ENCODE results near the gene SSC5D.

DNA sequence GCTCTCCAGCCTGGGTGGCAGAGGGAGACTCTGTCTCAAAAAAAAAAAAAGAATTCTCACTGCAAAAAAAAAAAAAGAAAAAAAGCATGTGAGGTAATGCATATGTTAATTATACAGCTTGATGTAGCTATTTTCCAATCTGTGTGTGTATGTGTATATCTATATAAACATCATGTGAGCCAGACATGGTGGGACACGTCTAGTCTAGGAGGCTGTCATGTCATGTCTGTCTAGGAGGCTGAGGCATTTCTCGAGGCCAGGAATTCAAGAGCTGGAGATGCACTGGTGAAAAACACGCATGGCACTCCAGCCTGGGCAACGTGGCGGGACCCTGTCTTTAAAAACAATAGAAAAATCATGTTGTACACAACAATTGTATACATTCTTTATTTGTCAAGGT, 64.0 kb downstream of the SSC5D start:
- TF ChIP-seq ZBTB1 (tag by site-specific recombination; IDR thresholded peaks at IDR 0.05) (no peak), KLF9 (tag by site-specific recombination; IDR thresholded peaks at IDR 0.05; ENCODE audit: low read depth) (no peak), REST (tag by site-specific recombination; IDR thresholded peaks at IDR 0.05) (no peak), FEZF1 (tag by site-specific recombination; IDR thresholded peaks at IDR 0.05) (no peak), TRIM28 (IDR thresholded peaks at IDR 0.05; ENCODE audit: borderline replicate concordance, low read length) (no peak), ZNF544 (tag by site-specific recombination; IDR thresholded peaks at IDR 0.05) (no peak), YY1 (tag by site-specific recombination; IDR thresholded peaks at IDR 0.05) (no peak), KLF10 (tag by site-specific recombination; IDR thresholded peaks at IDR 0.05) (no peak), ZNF610 (tag by site-specific recombination; IDR thresholded peaks at IDR 0.05; ENCODE audit: borderline replicate concordance) (no peak), CTCF (tag by site-specific recombination; IDR thresholded peaks at IDR 0.05) (no peak), ZNF626 (tag by site-specific recombination; IDR thresholded peaks at IDR 0.05) (no peak), ZIC2 (tag by site-specific recombination; IDR thresholded peaks at IDR 0.05) (no peak), ZNF404 (tag by site-specific recombination; IDR thresholded peaks at IDR 0.05) (no peak)
